Tibial nerve (tissue), 4 donors: ENCODE results near the gene UBE3D.

Source experiments
- CTCF ChIP-seq, 5 experiments: fragments of 200-600 bp in 3 of 5; fragments of 450-650 bp in 2 of 5; sonication (generic) in 3 of 5; IDR thresholded peaks; one replicate each; pipeline ENCODE4 v1.5.1; 2016 to 2019; ENCODE audit warnings: antibody characterized with exemption in 5 of 5, mild to moderate bottlenecking in 3 of 5, moderate library complexity in 2 of 5
- EP300 ChIP-seq, 2 donors: sonication (generic); formaldehyde crosslinking; IDR thresholded peaks; one replicate each; pipeline ENCODE4 v1.6.1; 2017; ENCODE audit warnings: antibody characterized with exemption in 2 of 2, mild to moderate bottlenecking in 1 of 2

DNA sequence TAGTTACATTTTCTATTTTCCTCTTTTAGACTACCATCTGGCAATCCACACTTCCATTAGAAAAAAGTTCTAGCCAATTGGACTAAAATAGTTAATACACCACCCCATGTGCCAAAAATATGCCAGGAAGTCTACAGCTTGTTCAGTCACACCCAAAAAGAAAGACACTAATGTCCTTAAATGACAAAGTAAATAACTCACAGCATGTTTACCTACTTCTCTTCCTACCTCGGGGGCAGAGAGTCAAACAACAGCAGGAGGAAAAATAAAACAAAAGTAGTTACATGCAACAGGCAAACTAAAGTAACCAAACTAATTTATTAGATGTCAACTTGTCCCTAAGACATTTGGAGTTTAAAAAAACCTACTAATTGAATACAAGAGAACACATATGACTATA lies 57.0 kb downstream of the UBE3D start:
- TF ChIP-seq CTCF (IDR thresholded peaks at IDR 0.05) (no peak), EP300 (IDR thresholded peaks at IDR 0.05) (no peak)
